NCI-H1694 treated with DMSO at 0.1 percent for 48 hours (cell line): Measurements from ENCODE around the gene RHCG.

ENCODE experiments used
- DNase-seq: peaks from one replicate; lab custom pipeline; 2025; lab: John Stamatoyannopoulos, UW

RHCG gene

DNA sequence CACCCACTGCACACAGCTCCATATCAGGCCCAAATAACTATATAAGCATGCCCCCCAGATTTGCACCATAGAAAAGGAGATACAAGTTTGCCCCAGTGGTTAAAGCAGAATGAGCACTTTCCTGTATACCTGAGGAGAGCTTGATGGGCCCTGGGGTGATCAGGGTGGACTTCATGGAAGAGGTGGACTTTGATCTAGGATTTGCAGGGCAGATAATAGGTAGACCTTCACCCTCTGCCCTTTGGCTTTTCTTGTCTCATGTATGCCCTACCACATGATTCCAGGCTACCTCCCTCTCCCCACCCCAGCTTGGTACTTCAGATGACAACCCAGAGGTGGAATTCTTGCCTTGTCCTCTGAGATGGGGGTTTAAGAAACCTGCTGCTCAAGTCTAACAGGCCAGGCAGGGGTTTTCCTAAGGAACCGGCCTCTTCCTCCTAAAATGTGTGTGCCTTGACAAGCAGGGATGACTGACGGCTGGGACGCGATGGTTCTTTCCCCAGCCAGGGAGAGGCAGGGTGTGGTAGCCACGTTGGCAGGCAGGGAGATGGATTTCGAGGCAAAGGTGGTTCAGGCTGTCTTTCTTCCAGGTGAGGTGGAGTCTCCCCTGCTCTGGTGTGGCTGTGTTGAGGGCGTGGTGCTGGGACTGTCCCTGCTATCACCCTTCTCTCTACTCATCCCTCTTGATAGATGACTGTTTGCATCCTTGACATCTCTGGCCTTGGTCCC, 6.6 kb upstream of the RHCG start:
- DNase-seq: no peak

- no peak for DNase-seq
Measured at GRCh38 chr15:89501646-89502045, 5.3 kb upstream of the RHCG start.

DNA sequence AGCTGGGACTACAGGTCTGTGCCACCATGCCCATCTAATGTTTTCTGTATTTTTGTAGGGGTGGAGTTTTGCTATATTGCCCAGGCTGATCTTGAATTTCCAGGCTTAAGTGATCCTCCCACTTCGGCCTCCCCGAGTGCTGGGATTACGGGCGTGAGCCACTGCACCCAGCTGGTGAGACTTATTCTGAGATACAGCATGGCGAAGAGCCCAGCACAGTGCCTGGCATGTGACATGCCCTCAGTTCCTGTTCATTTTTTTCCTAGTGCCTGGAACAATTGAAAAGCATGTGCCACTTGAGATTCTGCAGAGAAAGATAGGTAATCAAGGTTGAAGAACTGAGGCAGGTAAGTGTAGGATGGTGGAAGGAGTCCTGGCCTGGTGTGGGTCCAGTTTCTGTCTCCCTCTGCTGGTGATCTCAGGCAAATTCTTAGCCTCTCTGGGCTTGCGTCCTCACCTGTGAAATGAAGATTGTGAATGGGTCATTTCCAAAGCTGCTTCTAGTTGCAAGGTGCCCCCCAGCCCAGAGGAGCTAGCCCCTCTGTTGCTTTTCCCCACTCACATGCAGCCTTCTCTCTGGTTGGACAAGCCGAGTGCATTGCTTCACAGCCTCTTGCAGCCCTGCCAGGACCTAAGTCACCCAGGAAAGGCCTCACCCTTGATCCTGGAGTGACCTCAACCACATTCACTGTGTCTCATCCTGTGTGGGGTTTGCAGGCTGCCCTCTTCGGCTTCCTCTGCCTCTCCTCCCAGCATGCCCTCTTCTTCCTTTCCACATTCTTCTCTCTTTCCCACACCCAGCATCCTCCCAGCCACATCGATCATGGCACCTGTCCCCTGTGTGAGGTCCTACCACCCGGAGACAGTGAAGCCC, 4.3 kb upstream of the RHCG start:
- DNase-seq: no peak

GRCh38 chr15:89499156-89499555, 2.8 kb upstream of the RHCG start:
- no peak for DNase-seq

DNA sequence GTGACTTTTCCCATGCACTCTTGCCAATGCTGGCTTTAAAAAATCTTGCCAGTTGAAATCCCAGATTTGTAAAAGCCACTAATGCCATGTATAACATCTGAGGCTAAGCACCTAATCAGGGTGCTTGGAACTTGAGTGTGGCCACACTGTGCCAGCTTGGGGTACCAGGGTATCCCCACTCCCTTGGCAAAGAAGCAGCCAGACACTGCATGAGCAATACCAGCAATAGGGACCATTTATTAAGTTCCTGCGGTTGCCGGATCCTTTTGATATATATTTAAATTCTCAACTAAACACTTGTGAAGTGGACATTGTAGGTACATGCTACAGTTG, 2.2 kb upstream of the RHCG start:
- DNase-seq: no peak

GRCh38 chr15:89497231-89497630, 848 bp upstream of the RHCG start:
- no peak for DNase-seq

DNA sequence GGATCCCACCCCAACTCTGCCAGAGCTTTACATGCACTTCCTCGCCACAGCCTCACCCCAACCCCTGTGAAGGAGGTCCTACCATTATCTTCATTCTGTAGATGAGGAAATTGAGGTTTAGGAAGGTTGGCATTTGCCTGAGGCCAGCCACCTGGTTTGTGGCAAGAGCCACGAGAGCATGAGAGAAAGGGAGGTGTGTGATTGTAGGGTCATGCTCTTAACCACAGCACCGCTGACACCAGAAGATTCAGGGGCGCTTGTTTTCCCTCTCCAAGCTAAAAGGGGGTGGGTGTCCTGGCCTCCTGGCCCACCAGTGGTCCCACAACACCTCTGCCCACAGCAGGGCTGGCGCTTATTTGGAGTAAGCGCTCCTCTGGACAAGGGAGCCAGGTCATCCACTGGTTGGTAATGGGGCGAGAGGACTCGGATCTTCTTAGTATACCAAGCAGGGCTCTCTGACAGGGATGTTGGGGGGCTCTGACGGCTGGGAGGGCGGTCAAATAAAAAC, 691 bp downstream of the RHCG start:
- DNase-seq: no peak

DNA sequence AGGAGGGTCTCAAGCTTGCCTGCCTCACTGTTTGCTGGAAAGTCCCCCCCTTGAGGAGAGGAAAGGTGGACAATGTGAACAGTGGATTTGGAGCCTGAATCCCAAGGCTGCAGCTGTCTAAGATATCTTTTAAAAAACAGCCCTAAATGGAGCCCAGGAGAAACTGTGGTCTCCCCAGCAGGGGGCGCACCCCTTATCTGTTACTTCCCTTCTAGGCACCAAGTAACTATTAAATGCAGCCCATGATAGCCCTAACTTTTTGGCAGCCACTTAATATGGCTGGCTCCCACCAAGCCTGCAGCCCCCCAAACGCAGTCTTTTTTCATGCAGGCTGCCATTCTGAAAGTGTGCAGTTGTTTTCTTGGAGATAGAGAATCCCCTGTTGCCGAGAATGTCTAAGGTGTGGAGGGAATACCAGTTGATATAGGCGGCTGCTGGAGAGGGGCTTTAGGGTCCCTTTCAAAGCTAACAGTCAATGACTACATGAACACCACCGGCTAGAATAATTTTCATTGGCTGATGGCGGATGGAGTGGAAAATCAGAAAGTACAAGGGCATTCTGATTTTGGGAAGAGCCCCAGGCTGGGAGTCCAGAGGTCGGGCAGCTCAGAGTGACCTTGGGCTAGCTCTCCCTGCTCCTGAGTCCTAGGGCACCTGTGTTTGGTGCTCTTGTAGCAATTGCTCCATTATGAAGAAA, 1.3 kb downstream of the RHCG start:
- DNase-seq: no peak

DNA sequence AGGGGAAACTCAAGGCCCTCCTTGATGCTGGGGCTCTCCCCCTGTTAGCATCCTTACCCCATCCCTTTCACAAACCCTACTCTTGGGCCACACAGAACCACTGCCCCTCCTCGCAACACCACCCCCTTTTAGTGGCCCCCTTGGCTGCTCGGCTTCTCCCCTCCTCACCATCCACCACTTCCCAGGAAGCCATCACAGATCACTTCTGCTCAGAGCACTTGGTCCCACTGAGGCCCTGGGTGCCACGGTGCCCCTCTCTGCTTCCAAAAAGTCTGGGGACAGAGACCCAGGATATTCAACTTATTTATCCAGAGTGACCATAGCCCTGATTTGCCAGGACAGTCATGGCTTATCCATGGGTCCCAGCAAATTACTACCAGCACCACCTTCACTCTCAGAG, 2.4 kb downstream of the RHCG start:
- no peak for DNase-seq

- DNase-seq: no peak
Measured at GRCh38 chr15:89492934-89493631, 3.3 kb downstream of the RHCG start.

DNA sequence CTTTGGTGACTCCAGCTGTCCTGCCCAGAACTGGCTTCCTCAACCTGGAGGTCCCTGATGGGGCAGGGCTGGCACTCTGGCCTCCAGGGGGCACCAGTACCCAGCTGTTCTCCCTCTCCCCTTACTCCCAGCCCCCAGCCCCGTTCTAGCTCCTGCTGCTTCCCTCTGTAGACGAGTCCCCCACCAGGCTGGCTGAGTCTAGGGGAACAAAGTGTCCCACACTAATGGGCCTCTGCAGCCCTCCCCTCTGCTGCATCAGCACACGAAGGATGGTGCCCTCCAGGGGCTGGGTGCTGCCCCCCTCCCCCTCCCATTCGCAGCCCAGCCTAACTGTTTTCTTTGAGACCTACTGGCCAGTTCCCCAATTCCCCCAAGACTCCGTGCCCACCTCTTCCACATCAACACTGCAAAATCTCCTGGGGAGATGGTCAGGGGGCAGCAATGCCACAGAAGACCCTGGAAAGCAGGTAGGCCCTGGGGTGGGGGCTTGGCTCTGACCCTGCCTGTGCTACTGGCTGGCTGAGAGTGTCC, 4.2 kb downstream of the RHCG start:
- peak; percentile 8 for DNase-seq

GRCh38 chr15:89490814-89491315, 5.5 kb downstream of the RHCG start:
- DNase-seq: no peak

DNA sequence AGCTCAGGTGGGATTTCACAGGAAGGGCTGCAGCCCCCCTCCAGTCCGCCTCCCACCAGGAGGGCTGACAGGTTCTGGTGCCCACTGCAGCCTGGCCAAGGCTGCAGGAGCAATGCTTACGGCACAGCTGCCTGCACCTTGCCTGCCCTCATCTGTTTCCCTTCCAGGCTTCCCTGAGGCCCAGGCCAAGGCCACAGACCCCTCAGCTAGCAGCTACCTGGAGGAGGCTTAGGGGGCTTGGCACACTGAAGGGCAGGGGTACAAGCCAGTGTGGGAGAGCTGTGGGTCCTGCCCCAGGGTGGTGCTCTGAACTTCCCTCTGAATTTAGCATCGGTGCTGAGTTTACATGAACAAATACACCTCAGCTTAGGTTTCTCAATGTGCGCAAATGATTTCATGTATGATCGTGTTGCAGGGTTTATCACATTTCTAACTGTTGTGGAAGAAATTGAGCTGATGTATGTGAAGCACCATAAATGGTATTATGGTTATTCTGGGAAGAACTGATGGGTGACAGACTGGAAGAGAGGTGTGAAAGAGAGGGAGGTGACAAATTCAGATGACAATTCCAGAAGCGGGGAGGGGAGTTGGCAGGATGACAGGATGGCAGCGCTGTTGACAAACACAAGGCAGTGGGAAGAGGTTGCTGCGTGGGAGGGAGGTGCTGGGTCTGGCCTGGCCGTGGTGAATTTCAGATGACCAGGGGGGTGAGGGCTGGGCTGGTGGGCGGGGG, 6.1 kb downstream of the RHCG start:
- DNase-seq: no peak

DNA sequence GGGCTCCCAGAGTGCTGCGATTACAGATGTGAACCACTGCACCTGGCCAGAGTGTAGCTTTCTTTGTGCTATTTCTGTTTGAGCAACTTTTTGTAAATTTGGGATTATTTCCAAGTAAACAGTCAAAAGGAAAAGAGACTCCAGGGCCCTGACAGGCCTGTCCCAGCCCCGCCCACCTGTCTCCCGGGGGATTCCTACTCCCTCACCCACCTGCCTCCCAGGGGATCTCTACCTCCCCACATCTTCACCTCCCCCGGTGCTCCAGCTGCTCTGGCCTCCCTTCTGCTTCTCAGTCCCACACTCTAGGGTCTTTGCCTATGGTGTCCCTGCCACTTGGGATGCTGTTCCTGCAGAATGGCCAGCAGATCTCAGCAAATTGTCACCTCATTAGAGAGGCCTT, 7.0 kb downstream of the RHCG start:
- no peak for DNase-seq

- no peak for DNase-seq
Measured at GRCh38 chr15:89487791-89488190, 8.6 kb downstream of the RHCG start.

GRCh38 chr15:89486726-89487050, 9.7 kb downstream of the RHCG start:
- DNase-seq: no peak

DNA sequence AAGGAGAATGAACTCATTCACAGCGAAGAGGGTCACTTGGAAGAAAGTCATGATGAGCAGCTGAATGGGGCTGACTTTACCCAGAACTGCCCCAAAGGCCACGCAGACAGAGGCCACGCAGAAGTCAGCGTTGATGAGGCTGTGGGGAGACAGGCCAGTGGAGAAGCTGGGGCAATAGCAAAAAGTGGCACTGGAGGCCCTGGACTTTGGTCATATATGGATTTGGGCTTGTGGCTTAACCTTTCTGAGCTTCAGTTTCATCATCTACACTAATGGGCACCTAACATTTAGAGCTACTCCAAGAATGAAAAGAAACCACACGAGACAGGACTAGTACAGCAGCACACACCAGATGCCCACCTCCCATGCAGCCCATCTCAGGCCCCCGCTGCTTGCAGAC, 13.3 kb downstream of the RHCG start:
- no peak for DNase-seq

- no peak for DNase-seq
Measured at GRCh38 chr15:89482139-89482538, 14.2 kb downstream of the RHCG start.

DNA sequence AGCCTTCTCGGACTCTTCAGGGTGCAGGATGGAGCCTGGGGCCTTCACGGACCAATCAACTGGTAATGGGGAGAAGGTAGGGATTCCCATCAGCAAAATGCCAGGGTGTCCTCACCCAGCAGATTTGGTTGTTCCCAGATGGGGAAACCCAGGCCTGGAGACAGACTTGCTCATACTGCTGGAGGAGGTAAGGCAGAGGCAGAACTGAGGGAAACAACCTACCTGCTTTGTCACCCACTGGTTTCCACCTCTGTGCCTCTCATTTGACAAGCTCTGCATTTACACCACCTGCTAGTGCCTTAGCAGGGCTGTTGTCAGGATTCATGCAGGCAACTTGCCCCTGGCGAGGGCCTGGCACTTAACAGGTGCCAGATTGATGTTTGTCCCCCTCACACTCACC, 15.9 kb downstream of the RHCG start:
- DNase-seq: no peak

DNA sequence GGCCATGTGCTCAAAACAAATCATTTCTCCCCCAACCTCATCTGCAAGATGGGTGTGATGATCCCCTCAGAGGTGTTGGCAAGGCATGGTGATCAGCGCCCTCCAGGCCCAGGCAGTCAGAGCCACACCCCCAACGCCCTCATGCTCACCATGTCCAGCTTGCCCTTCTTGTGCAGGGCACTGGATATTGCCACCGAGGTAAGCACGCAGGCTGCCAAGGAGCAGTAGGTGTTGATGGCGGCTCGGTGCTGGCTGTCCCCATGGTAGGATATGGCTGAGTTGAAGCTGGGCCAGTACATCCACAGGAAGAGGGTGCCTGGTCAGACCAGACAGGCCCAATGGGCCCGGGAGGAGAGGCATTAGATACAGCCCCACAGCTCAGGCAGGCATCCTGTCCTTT, 17.2 kb downstream of the RHCG start:
- DNase-seq: no peak
